Transverse colon (tissue), 3 donors: ENCODE data around the gene ORMDL3.

ENCODE experiments used
- CTCF ChIP-seq, 5 experiments: fragments of 200-600 bp in 3 of 5; fragments of 450-650 bp in 2 of 5; sonication (generic) in 3 of 5; IDR thresholded peaks; 1 replicate in 2 of 5; 2 replicates in 3 of 5; pipeline ENCODE4 v1.5.1; 2016 to 2017; ENCODE audit warnings: antibody characterized with exemption in 5 of 5, inconsistent platforms in 3 of 5, mild to moderate bottlenecking in 2 of 5, moderate library complexity in 1 of 5
- POLR2A ChIP-seq: fragments of 450-650 bp; IDR thresholded peaks from one replicate; pipeline ENCODE4 v1.6.1; 2016; ENCODE audit warnings: antibody characterized with exemption, mild to moderate bottlenecking, moderate library complexity

- TF ChIP-seq POLR2A (no peak), CTCF (IDR thresholded peaks at IDR 0.05) (no peak)
These were observed 27.5 kb upstream of the ORMDL3 start for GRCh38 chr17:39954876-39955275.
